IPS-18c (cell line): Measurements from ENCODE around the gene SASH1.

Source experiments
- H3K4me3 ChIP-seq: 2 replicates; pipeline ENCODE4 v1.7.0; 2013; ENCODE audit warnings: low read depth, mild to moderate bottlenecking, low read length, moderate library complexity; ENCODE audit not compliant: insufficient read depth
- H3K9me3 ChIP-seq: one replicate; pipeline ENCODE4 v1.6.1; 2013; ENCODE audit warnings: mild to moderate bottlenecking, low read length, moderate library complexity; ENCODE audit not compliant: control insufficient read depth, insufficient read depth

SASH1 gene

GRCh38 chr6:148432462-148433195 lies 90.0 kb downstream of the SASH1 start:
- Histone ChIP-seq H3K9me3 (no peaks in the 10 kb centered on the region), H3K4me3 (no peak overlapping the region)

DNA sequence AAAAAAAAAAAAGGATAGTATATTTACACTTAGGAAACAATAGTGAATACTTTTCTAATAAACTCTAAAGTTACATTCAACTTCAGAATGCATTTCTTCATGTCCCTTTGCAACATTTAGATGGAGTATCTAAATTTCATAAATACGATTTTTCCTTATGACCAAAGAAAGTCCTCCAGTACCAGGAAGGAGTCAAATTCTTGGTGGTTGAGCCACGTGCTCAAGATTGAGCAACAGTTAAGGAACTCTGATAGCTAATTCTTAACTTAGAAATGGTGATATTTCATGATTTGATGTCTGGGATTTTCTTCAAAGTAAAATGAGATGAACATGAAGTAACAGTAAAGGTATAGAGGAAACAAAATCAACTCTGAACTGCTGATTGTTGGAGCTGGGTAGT lies 92.7 kb downstream of the SASH1 start:
- no peaks in the 10 kb centered on the region for H3K9me3 ChIP-seq
- H3K4me3 ChIP-seq = no peak overlapping the region

DNA sequence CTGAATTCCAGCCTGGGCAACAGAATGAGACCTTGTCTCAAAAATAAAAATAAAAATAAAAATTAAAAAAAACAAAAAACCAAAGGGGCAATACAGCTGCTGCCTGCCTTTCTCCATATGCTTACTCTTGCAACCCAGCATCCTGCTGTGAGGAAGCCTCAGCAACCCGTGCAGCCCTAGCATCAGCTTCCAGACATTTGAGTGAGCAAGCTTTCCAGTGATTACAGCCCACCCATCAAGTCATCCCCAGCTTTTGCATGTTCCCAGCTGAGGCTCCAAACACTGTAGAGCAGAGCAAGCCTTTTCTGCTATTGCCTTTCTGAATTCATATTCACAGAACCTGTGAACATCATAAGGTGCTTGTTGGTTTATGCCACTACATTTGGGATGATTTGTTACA lies 93.8 kb downstream of the SASH1 start:
- no peaks in the 10 kb centered on the region for H3K9me3 ChIP-seq
- no peak overlapping the region for H3K4me3 ChIP-seq

DNA sequence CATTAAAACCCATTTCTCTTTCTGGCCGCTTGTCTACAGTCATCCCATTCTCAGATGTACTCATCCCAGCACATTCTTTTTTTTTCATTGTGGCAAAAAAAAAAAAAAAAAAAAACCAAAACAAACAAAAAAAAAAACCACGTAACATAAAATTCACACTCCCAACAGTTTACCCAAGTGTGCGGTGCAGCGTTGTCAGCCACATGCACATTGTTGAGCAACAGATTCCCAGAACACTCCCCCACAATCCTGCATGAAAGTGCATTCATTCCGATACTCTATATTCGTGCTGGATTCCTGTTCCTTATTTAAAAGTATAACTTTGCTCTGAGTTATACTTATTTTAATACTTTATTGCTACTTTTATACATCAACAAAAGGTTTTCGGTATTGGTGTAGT lies 96.0 kb downstream of the SASH1 start:
- Histone ChIP-seq H3K9me3 (no peaks in the 10 kb centered on the region), H3K4me3 (no peak overlapping the region)

GRCh38 chr6:148440016-148440415 lies 97.4 kb downstream of the SASH1 start:
- H3K9me3 ChIP-seq = no peaks in the 10 kb centered on the region
- no peak overlapping the region for H3K4me3 ChIP-seq

DNA sequence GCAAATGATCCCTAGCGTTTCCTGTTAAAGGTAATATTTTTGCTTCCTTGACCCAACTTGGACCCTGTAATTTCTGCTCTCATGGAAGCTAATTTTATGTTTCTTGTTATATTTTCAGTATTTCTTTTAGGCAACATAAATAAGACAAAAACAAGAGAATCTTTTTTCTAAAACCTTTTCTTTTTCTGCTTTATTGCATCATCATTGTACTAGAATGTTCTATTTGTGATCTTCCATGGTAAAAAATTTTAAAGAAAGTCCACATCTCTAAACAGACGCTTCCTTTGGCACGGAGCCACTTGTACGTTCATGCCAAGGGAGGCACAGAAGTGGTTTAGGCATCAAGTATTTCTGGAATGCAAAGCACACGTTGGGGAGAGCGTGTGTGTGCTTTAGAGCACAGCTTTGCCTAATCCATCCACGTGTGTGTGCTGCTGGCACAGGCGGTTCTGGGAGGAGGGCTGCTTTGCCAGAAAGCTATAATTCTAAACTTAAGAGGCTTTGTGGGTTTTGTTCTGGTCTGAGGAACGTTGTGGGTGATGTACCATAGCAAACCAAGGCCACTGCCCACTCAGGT lies 98.3 kb downstream of the SASH1 start:
- H3K4me3 ChIP-seq = no peak overlapping the region

GRCh38 chr6:148441454-148441911 lies 98.8 kb downstream of the SASH1 start:
- Histone ChIP-seq H3K9me3 (no peaks in the 10 kb centered on the region), H3K4me3 (no peak overlapping the region)

More for the DNA sequence above, 98.3 kb downstream of the SASH1 start:
- H3K9me3 ChIP-seq = no peaks in the 10 kb centered on the region

DNA sequence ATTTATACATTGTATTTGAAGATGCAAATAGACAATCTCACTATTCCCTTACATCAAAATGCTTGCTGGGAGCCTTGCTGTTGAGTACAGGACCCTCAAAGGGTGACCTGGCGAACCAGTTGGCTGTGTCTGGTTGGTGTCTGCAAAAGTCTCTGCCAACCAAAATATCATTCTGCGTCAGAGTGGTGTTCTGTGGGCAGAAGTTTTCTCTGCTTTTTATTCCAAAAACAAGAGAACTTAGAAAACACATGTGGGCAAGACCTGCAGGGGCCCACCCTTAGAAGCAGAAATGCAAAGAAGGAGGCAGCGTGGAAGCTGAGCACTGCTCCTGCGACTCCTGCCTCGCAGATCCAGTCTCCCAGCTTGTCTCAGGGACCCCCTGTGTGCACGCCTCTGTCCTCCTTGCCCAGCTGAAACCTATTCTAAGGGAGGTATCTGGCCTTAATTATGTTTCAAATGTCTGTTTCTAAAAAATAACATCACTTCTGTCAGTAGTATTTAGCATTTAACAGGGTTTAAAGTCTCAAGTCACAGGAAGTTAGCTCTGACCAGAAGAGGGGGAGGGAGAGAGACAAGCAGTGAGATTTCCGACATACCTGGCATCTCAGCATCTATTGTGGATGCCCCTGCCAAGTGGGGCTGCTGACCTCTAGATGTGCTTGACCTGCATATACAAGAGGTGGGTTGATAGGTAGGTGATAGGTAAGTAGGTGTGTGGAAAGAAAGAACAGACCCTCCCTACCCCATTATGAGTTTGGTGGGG lies 101.3 kb downstream of the SASH1 start:
- Histone ChIP-seq H3K4me3 (no peak overlapping the region; the same call in 1 of the 2 replicates), H3K9me3 (no peaks in the 10 kb centered on the region)

GRCh38 chr6:148445116-148445515 lies 102.5 kb downstream of the SASH1 start:
- Histone ChIP-seq H3K4me3 (no peak overlapping the region), H3K9me3 (no peaks in the 10 kb centered on the region)

- no peaks in the 10 kb centered on the region for H3K9me3 ChIP-seq
- H3K4me3 ChIP-seq = no peak overlapping the region
Measured at GRCh38 chr6:148445620-148446019, 103.0 kb downstream of the SASH1 start.

DNA sequence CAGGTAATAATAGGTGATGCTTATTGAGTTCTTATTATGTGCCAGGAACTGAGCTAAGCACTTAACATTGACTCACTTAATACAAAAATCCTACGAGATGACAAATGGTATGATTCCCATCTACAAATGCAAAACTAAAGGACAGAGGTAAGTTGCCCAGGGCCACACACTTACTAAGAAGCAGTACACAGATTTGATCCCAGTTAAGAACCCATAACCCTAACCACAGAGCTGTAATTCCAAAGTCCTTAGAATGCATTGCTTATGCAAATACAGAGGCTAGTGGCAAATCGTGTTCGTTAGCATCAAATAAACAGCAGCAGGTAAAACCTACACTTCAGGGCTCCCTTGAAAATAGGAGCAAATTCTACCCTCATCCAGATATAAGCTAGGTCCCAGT lies 104.0 kb downstream of the SASH1 start:
- H3K4me3 ChIP-seq = no peak overlapping the region

GRCh38 chr6:148447521-148448230 lies 105.0 kb downstream of the SASH1 start:
- no peak overlapping the region for H3K4me3 ChIP-seq

More for the DNA sequence above, 104.0 kb downstream of the SASH1 start:
- H3K9me3 ChIP-seq = no peaks in the 10 kb centered on the region

GRCh38 chr6:148448369-148449012 lies 105.9 kb downstream of the SASH1 start:
- H3K9me3 ChIP-seq = no peaks in the 10 kb centered on the region
- no peak overlapping the region for H3K4me3 ChIP-seq

More at GRCh38 chr6:148447521-148448230, 105.0 kb downstream of the SASH1 start:
- no peaks in the 10 kb centered on the region for H3K9me3 ChIP-seq

- Histone ChIP-seq H3K9me3 (no peaks in the 10 kb centered on the region), H3K4me3 (no peak overlapping the region)
Measured at GRCh38 chr6:148450866-148451265, 108.2 kb downstream of the SASH1 start.

DNA sequence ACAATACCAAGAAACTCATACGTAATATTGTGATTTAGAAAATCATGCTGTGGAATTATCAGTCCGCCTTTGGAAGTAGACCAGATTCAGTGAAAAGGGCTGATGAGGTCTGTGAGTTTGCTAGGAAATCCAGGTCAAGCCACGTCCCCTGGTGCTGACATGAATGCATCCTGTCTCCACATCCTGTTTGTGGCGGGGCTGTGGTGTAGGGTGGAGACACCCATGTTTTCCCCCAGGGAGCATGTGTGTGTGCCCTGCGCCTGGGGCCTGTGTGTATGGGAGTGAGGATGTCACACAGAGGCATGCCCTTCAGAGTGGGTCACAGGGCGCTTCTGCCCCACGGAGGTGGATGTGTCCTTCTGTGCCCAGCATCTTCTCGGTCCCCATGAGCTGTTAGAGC lies 109.1 kb downstream of the SASH1 start:
- H3K9me3 ChIP-seq = no peaks in the 10 kb centered on the region

DNA sequence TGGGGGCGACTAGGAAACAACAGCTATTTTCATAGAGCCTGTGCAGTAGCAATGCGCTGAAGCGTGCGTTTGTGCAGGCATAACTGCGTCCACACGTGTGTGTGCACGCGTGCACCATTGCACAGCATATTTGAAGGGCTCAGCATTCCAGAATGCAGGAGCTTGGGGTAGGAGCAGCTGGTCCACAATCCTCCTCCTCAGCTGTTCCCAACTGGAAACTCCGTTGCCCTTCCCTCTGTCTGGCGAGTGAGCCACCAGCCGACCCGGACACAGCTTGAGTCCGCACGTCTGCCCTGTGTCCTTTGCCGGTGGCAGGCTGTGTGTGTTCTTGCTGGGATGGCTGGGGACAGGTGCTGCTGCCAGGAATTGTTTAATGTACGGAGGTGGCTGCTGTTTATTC lies 110.2 kb downstream of the SASH1 start:
- Histone ChIP-seq H3K4me3 (no peak overlapping the region), H3K9me3 (no peaks in the 10 kb centered on the region)

More for the DNA sequence above, 109.1 kb downstream of the SASH1 start:
- no peak overlapping the region for H3K4me3 ChIP-seq

DNA sequence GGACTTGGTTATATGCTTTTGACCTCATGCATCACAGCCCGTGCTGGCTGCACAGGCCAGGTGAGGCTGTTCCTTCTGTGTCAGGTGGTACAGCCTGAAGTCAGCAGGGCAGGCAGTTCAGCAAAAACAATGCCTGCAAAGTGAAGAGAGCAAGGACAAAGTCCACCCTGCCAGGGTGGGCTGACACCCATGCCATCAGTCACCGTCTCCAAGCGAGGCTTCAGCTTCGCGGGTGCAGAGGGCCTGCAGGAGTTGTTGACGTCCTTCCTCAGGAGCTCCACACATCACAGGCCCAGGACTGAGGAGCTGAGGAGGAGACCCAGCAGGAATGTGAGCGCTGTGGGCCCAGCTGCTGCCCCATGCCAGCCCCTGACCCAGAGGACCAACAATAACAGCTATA lies 111.3 kb downstream of the SASH1 start:
- H3K4me3 ChIP-seq = no peak overlapping the region
- no peaks in the 10 kb centered on the region for H3K9me3 ChIP-seq
